Uterus (tissue), 2 donors: ENCODE measurements around the gene ACTL7B.

Source experiments
- POLR2A ChIP-seq, 2 donors: fragments of 450-650 bp; IDR thresholded peaks; one replicate each; pipeline ENCODE4 v1.6.1; 2016; ENCODE audit warnings: antibody characterized with exemption in 2 of 2, mild to moderate bottlenecking in 1 of 2, moderate library complexity in 1 of 2
- TF ChIP-seq, protein P1 (sequence below), 4 experiments: fragments of 200-600 bp in 2 of 4; fragments of 450-650 bp in 2 of 4; sonication (generic) in 2 of 4; IDR thresholded peaks; one replicate each; pipeline ENCODE4 v1.5.1; 2016 to 2019; ENCODE audit warnings: antibody characterized with exemption in 4 of 4, mild to moderate bottlenecking in 2 of 4, moderate library complexity in 1 of 4

DNA sequence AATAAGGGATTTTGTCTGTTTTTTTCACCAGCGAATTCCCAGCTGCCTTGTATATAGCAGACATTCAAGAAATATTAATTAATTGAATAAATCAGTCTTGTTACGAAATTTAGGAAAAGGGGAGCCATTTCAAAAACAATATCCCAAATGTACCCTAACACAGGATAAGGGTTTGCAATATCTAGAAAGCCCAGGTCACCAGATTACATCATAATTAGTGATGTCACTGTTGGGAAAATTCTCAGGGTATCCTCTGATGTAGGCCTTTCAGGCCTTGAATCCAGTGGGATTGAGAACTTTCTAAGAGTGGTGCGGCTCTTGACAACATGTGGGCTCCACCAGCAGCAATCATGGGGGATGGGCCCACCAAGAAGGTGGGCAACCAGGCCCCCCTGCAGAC is 6.2 kb upstream of the ACTL7B start, which contains the start of gene ACTL7A:
- TF ChIP-seq, protein P1, sequence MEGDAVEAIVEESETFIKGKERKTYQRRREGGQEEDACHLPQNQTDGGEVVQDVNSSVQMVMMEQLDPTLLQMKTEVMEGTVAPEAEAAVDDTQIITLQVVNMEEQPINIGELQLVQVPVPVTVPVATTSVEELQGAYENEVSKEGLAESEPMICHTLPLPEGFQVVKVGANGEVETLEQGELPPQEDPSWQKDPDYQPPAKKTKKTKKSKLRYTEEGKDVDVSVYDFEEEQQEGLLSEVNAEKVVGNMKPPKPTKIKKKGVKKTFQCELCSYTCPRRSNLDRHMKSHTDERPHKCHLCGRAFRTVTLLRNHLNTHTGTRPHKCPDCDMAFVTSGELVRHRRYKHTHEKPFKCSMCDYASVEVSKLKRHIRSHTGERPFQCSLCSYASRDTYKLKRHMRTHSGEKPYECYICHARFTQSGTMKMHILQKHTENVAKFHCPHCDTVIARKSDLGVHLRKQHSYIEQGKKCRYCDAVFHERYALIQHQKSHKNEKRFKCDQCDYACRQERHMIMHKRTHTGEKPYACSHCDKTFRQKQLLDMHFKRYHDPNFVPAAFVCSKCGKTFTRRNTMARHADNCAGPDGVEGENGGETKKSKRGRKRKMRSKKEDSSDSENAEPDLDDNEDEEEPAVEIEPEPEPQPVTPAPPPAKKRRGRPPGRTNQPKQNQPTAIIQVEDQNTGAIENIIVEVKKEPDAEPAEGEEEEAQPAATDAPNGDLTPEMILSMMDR (IDR thresholded peaks at IDR 0.05) = no peak
- TF ChIP-seq POLR2A (IDR thresholded peaks at IDR 0.05) = no peak
